Measurements from ENCODE around the gene RBM33. TPM values are rescaled to one million over a fixed set of nuclear protein-coding genes. Genes with fewer than 3 reads are reported as not detected.

RBM33 gene
- total RNA-seq, 1 donor from 2014 or later, result 62.8 TPM

DNA sequence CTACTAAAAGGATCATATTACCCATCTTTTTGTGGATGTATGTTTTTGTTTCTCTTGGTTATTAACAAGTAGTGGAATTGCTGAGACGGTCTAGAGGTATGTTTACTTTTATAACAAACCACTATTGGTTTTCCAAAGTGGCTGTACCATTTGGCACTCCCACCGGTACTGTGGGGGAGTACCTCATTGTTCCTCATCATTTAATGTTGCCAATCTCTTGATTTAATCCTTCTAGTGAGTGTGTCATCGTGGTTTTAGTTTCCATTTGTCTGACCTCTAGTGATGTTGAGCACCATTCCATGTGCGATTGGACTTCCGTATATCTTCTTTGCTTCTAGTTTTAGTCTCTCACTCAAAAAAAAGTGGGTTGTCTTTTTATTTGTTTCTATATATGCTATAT lies 50.4 kb downstream of the RBM33 start:
- H3K27ac ChIP-seq, result no peak overlapping the region
- intact Hi-C loops (cut with DNase I), result no loop called here
- no peaks in the 10 kb centered on the region for H3K9me3 ChIP-seq
- H3K27me3 ChIP-seq, result no peaks in the 10 kb centered on the region
- TF ChIP-seq, protein P1, sequence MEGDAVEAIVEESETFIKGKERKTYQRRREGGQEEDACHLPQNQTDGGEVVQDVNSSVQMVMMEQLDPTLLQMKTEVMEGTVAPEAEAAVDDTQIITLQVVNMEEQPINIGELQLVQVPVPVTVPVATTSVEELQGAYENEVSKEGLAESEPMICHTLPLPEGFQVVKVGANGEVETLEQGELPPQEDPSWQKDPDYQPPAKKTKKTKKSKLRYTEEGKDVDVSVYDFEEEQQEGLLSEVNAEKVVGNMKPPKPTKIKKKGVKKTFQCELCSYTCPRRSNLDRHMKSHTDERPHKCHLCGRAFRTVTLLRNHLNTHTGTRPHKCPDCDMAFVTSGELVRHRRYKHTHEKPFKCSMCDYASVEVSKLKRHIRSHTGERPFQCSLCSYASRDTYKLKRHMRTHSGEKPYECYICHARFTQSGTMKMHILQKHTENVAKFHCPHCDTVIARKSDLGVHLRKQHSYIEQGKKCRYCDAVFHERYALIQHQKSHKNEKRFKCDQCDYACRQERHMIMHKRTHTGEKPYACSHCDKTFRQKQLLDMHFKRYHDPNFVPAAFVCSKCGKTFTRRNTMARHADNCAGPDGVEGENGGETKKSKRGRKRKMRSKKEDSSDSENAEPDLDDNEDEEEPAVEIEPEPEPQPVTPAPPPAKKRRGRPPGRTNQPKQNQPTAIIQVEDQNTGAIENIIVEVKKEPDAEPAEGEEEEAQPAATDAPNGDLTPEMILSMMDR (IDR thresholded peaks at IDR 0.05), result no peak
- DNase-seq (no peak), ATAC-seq (no peak)
- H3K36me3 ChIP-seq, result peaks cover 4% of the 10 kb centered on the region
- peaks cover 10% of the 10 kb centered on the region for H3K4me1 ChIP-seq
- H3K4me3 ChIP-seq, result no peak overlapping the region

DNA sequence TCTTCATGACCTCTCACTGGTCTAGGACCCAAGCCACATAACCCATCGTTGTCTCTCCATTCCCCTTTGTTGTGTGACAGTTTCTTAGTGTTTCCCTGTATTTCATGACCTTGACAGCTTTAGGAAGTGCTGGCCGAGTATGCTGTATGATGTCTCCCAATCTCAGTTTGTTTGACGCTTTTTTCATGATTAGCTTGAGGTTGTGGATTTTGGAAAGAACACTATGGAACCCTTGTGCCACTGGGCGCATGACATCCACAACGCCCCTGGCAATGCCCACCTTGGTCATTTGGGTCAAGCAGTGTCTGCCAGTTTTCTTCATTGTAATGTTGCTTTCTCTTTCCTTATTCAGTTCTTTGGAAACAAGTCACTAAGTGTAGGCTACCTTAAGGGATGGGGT lies 52.3 kb downstream of the RBM33 start:
- Histone ChIP-seq H3K27ac (no peak overlapping the region), H3K27me3 (no peaks in the 10 kb centered on the region), H3K4me1 (peaks cover 10% of the 10 kb centered on the region), H3K36me3 (peaks cover 16% of the 10 kb centered on the region), H3K9me3 (no peaks in the 10 kb centered on the region), H3K4me3 (no peak overlapping the region)
- TF ChIP-seq, protein P1 (IDR thresholded peaks at IDR 0.05), result no peak
- intact Hi-C loops (cut with DNase I), result no loop called here
- ATAC-seq (no peak), DNase-seq (no peak)

DNA sequence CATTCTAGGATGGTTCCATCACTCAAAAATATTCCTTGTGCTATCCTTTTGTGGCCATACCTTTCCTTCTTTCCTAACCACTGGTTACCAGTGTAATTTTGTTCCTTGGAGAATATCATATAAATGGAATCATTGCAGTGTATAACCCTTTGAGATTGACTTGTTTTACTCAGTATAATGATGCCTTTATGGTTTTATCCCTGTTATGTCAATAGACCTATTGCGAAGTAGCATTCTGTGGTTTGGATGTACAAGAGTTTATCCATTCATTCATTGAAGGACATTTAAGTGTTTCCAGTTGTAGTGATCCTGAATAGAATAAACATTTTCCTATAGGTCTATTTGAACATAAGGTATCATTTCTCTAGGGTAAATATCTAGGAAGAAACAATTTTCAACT lies 54.2 kb downstream of the RBM33 start:
- DNase-seq (no peak), ATAC-seq (no peak)
- no peaks in the 10 kb centered on the region for H3K27me3 ChIP-seq
- no peaks in the 10 kb centered on the region for H3K9me3 ChIP-seq
- H3K4me1 ChIP-seq, result peaks cover 6% of the 10 kb centered on the region
- peaks cover 35% of the 10 kb centered on the region for H3K36me3 ChIP-seq
- TF ChIP-seq, protein P1 (IDR thresholded peaks at IDR 0.05), result no peak
- no peak overlapping the region for H3K4me3 ChIP-seq
- no peak overlapping the region for H3K27ac ChIP-seq
- intact Hi-C loops (cut with DNase I), result no loop called here

DNA sequence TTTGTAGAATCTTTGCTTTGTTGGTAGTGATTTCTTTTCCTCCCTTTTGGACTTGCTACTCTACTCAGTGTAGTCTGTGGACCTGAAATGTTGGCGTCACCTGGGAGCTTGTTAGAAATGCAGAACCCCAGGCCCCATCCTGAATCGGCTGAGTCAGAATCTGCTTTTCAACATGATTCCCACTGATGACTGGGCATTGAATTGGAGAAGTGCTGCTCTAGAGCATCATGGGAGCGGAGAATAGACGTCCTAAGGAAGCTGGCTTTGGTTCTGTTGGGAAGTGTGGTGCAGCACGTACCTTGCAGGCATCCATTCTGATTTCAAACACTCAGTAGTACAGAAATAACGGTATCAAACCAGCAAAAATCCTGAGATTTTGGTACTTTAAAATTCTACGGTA lies 54.7 kb downstream of the RBM33 start:
- peaks cover 6% of the 10 kb centered on the region for H3K4me1 ChIP-seq
- H3K27ac ChIP-seq, result no peak overlapping the region
- TF ChIP-seq, protein P1 (IDR thresholded peaks at IDR 0.05), result no peak
- DNase-seq, result no peak
- no peaks in the 10 kb centered on the region for H3K27me3 ChIP-seq
- intact Hi-C loops (cut with DNase I), result no loop called here
- no peak overlapping the region for H3K4me3 ChIP-seq
- peaks cover 40% of the 10 kb centered on the region for H3K36me3 ChIP-seq
- no peaks in the 10 kb centered on the region for H3K9me3 ChIP-seq
- ATAC-seq, result no peak

DNA sequence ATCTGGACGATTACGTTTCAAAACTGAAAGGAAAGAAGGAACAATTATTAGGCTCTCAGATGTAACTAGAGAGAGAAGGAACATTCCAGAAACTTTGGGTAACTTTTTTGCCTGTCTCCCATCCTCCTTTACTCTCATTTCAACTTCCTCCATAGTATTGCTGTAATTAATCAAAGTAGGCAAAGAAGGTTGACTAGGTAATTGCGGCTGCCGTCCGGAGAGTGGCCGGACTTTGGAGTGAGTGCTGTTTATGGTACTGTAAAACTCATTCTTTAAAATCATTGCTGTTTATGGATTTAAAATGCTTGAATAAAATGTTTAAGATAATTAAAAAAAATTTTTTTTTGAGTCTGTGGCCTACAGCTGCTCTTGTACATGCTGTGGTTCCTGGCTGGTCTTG lies 56.4 kb downstream of the RBM33 start:
- DNase-seq (no peak), ATAC-seq (no peak)
- TF ChIP-seq, protein P1 (IDR thresholded peaks at IDR 0.05), result no peak
- no peaks in the 10 kb centered on the region for H3K9me3 ChIP-seq
- H3K36me3 ChIP-seq, result peaks cover 54% of the 10 kb centered on the region
- no peaks in the 10 kb centered on the region for H3K27me3 ChIP-seq
- no peak overlapping the region for H3K27ac ChIP-seq
- no peak overlapping the region for H3K4me3 ChIP-seq
- intact Hi-C loops (cut with DNase I), result no loop called here
- H3K4me1 ChIP-seq, result peaks cover 6% of the 10 kb centered on the region

DNA sequence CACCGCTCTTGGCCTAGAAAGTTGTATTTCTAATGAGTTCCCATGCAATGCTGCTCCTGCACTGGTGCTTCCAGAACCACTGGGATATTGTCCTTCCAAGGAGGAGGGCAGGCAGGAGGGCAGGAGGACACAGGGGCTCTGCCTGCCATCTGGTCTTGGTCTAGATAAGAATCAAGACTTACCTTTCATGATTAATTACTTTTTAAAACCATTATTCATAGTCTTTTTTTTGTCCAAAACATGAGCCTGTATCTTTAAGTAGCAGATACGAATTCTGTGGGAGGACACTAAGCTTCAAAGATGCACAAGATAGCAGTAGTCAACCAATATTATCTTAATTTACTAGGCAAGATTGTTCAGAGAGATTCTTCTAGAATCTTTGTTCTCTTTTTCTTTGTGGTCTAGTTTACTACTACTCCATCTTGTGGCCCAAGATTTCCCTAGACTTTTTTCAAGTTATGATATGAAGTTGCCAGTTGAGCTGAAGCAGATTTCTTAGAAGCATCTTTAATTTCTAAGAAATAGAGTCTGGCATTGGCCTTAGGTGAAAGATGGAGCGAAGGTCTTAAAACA lies 57.6 kb downstream of the RBM33 start:
- peaks cover 6% of the 10 kb centered on the region for H3K4me1 ChIP-seq
- H3K36me3 ChIP-seq, result peaks cover 66% of the 10 kb centered on the region
- H3K27me3 ChIP-seq, result no peaks in the 10 kb centered on the region
- DNase-seq (no peak), ATAC-seq (no peak)
- H3K4me3 ChIP-seq, result no peak overlapping the region
- intact Hi-C loops (cut with DNase I), result no loop called here
- no peak overlapping the region for H3K27ac ChIP-seq
- H3K9me3 ChIP-seq, result no peaks in the 10 kb centered on the region
- TF ChIP-seq, protein P1 (IDR thresholded peaks at IDR 0.05), result no peak
